ENCODE data around the gene OR13A1. TPM values are rescaled to one million over a fixed set of nuclear protein-coding genes. Genes with fewer than 3 reads are reported as not detected.
"Not testable (repeated sequence)": the region's sequence is repeated elsewhere in the genome, so short reads cannot be mapped to it uniquely, and the experiment has no call there.

Gene OR13A1
- total and polyA plus RNA-seq, 5 donors, result not detected

- Histone ChIP-seq H3K27me3 (ENCODE audit: control insufficient read depth, insufficient read depth) (no peaks in the 10 kb centered on the region), H3K4me1 (ENCODE audit: control insufficient read depth, insufficient read depth, low read length) (no peaks in the 10 kb centered on the region), H3K4me3 (ENCODE audit: low read length) (no peak overlapping the region), H3K9me3 (ENCODE audit: control insufficient read depth, low read length) (no peaks in the 10 kb centered on the region), H3K27ac (ENCODE audit: low read length) (no peak overlapping the region)
- ATAC-seq, result peak; percentile 94 to 97
- peak in 2 of 3 donors; percentile 23 to 55 for DNase-seq
- 10% methylated on average over 3 of the region's 3 CpGs for WGBS
- intact Hi-C loops (cut with DNase I), result no loop called here
These were observed 35.2 kb downstream of the OR13A1 start for GRCh38 chr10:45280113-45280760.

DNA sequence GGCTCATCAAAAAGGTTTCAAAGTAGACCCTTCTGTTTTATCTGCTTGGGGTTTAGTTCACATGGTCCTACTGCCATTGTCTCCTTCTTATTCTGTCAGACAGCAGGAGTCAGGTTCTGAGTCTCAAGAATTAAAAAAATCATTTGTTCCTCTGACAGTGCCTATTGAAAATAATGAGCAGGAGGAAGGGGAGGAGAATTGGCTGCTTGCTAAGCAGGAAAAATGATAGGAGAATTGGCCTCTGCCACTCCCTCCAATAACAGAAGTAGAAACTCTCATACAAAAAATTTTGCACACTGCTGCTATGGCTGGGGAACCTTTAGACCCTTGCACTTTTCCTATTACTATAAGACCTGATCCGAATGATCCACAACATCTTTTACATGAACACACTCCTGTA lies 35.7 kb downstream of the OR13A1 start:
- intact Hi-C loops (cut with DNase I), result no loop called here
- Histone ChIP-seq H3K9me3 (ENCODE audit: control insufficient read depth, low read length) (no peaks in the 10 kb centered on the region), H3K27me3 (ENCODE audit: control insufficient read depth, insufficient read depth) (no peaks in the 10 kb centered on the region), H3K4me1 (ENCODE audit: control insufficient read depth, insufficient read depth, low read length) (no peaks in the 10 kb centered on the region), H3K4me3 (ENCODE audit: low read length) (no peak overlapping the region), H3K27ac (ENCODE audit: low read length) (no peak overlapping the region)
- WGBS, result 36% methylated on average over 1 of the region's 1 CpG
- DNase-seq (no peak), ATAC-seq (peak; percentile 68 to 88)

- Histone ChIP-seq H3K27me3 (ENCODE audit: control insufficient read depth, insufficient read depth) (no peaks in the 10 kb centered on the region), H3K4me3 (ENCODE audit: low read length) (no peak overlapping the region), H3K27ac (ENCODE audit: low read length) (no peak overlapping the region), H3K9me3 (ENCODE audit: control insufficient read depth, low read length) (no peaks in the 10 kb centered on the region), H3K4me1 (ENCODE audit: control insufficient read depth, insufficient read depth, low read length) (no peaks in the 10 kb centered on the region)
- peak in 1 of 2 donors; percentile 49 for ATAC-seq
- intact Hi-C loops (cut with DNase I), result no loop called here
- no peak for DNase-seq
- WGBS, result 57% methylated on average over 6 of the region's 6 CpGs
These were observed 36.4 kb downstream of the OR13A1 start for GRCh38 chr10:45278860-45279498.

DNA sequence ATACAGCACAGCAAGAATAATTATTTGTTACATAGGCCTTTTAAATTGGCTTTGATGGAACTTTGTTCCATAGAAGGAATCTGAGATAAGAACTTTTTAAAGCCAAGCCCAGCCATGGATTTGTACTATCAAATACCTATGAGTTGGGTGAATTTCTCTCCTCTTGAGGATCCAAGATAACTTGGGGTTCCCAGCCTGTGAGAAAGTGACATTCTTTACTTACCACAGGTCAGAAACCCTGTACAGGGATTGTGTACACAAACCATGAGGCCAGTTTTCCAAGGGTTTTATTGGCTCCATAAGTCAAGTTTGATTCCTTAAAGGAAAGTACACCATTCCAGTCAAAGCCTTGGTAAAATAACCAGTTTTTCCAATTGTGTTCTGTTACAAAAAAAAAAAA lies 39.3 kb downstream of the OR13A1 start:
- intact Hi-C loops (cut with DNase I); H3K27ac ChIP-seq (ENCODE audit: low read length); DNase-seq; H3K9me3 ChIP-seq (ENCODE audit: control insufficient read depth, low read length); H3K4me3 ChIP-seq (ENCODE audit: low read length); H3K4me1 ChIP-seq (ENCODE audit: control insufficient read depth, insufficient read depth, low read length); H3K27me3 ChIP-seq (ENCODE audit: control insufficient read depth, insufficient read depth); ATAC-seq: not testable (repeated sequence)

DNA sequence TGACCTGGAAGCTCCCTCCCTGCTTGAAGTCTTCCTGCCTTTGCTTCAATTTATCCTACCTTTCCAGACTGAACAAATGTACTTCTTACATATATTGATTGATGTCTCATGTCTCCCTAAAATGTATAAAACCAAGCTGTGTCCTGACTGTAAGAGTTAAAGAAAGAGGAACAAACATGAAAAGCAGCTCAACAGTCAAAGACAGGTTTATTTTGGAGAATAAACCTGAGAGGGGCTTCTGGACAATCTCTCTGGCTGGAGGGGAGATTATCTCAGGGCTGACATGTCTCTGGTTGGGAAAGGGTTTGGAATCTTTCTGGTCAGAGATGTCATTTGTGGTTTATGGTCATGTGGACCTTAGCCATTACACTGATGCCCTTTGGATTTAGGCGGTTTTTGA lies 41.0 kb downstream of the OR13A1 start:
- no peaks in the 10 kb centered on the region for H3K4me1 ChIP-seq (ENCODE audit: control insufficient read depth, insufficient read depth, low read length)
- H3K27me3 ChIP-seq (ENCODE audit: control insufficient read depth, insufficient read depth), result no peaks in the 10 kb centered on the region
- no peak for DNase-seq
- no peak for ATAC-seq
- no peaks in the 10 kb centered on the region for H3K9me3 ChIP-seq (ENCODE audit: control insufficient read depth, low read length)
- intact Hi-C loops (cut with DNase I), result no loop called here
- 86% methylated on average over 1 of the region's 1 CpG for WGBS
- no peak overlapping the region for H3K4me3 ChIP-seq (ENCODE audit: low read length)
- H3K27ac ChIP-seq (ENCODE audit: low read length), result no peak overlapping the region

- ATAC-seq; H3K27me3 ChIP-seq (ENCODE audit: control insufficient read depth, insufficient read depth); H3K9me3 ChIP-seq (ENCODE audit: control insufficient read depth, low read length); H3K4me3 ChIP-seq (ENCODE audit: low read length); intact Hi-C loops (cut with DNase I); DNase-seq; H3K27ac ChIP-seq (ENCODE audit: low read length); H3K4me1 ChIP-seq (ENCODE audit: control insufficient read depth, insufficient read depth, low read length): not testable (repeated sequence)
- WGBS, result 75% methylated on average over 2 of the region's 2 CpGs
These were observed 47.6 kb downstream of the OR13A1 start for GRCh38 chr10:45267777-45268176.

- ATAC-seq (no peak), DNase-seq (no peak)
- 84% methylated on average over 4 of the region's 4 CpGs for whole genome bisulfite sequencing
- H3K9me3 ChIP-seq (ENCODE audit: control insufficient read depth, low read length), result no peaks in the 10 kb centered on the region
- H3K4me1 ChIP-seq (ENCODE audit: control insufficient read depth, insufficient read depth, low read length), result no peaks in the 10 kb centered on the region
- no peaks in the 10 kb centered on the region for H3K27me3 ChIP-seq (ENCODE audit: control insufficient read depth, insufficient read depth)
- intact Hi-C loops (cut with DNase I), result no loop called here
- no peak overlapping the region for H3K4me3 ChIP-seq (ENCODE audit: low read length)
- H3K27ac ChIP-seq (ENCODE audit: low read length), result no peak overlapping the region
These were observed 49.4 kb downstream of the OR13A1 start for GRCh38 chr10:45265996-45266395.

DNA sequence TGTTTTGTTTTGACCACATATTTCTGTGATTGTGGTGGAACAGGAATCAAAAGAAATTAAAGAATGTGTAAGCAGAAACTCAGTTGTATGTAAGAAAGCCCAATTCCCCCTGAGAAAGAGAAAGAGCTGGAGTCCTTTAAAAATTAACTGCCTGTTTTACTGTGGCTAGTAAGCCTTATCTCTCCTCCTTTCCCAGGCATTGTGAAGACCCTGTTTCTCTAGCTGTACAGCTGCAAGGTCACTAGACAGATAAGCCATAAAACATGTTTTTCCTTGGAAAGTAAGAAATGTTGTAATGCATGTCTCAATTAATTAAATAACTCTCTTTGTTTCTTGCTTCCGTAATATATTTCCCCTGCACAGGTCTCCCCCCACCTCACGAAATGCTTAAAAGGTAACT lies 53.5 kb downstream of the OR13A1 start:
- no peak overlapping the region for H3K27ac ChIP-seq (ENCODE audit: low read length)
- DNase-seq (no peak), ATAC-seq (no peak)
- 66% methylated on average over 2 of the region's 2 CpGs for WGBS
- H3K4me1 ChIP-seq (ENCODE audit: control insufficient read depth, insufficient read depth, low read length), result no peaks in the 10 kb centered on the region
- no peaks in the 10 kb centered on the region for H3K9me3 ChIP-seq (ENCODE audit: control insufficient read depth, low read length)
- H3K4me3 ChIP-seq (ENCODE audit: low read length), result no peak overlapping the region
- H3K27me3 ChIP-seq (ENCODE audit: control insufficient read depth, insufficient read depth), result no peaks in the 10 kb centered on the region
- intact Hi-C loops (cut with DNase I), result no loop called here

GRCh38 chr10:45261243-45261775 lies 54.1 kb downstream of the OR13A1 start:
- ATAC-seq (no peak), DNase-seq (no peak)
- Histone ChIP-seq H3K9me3 (ENCODE audit: control insufficient read depth, low read length) (no peaks in the 10 kb centered on the region), H3K4me1 (ENCODE audit: control insufficient read depth, insufficient read depth, low read length) (no peaks in the 10 kb centered on the region), H3K4me3 (ENCODE audit: low read length) (no peak overlapping the region), H3K27ac (ENCODE audit: low read length) (no peak overlapping the region), H3K27me3 (ENCODE audit: control insufficient read depth, insufficient read depth) (no peaks in the 10 kb centered on the region)
- intact Hi-C loops (cut with DNase I), result no loop called here
- 80% methylated on average over 3 of the region's 3 CpGs for WGBS

GRCh38 chr10:45260635-45261034 lies 54.8 kb downstream of the OR13A1 start:
- 44% methylated on average over 3 of the region's 3 CpGs for WGBS
- H3K27me3 ChIP-seq (ENCODE audit: control insufficient read depth, insufficient read depth); ATAC-seq; intact Hi-C loops (cut with DNase I); H3K4me1 ChIP-seq (ENCODE audit: control insufficient read depth, insufficient read depth, low read length); DNase-seq; H3K4me3 ChIP-seq (ENCODE audit: low read length); H3K27ac ChIP-seq (ENCODE audit: low read length); H3K9me3 ChIP-seq (ENCODE audit: control insufficient read depth, low read length): not testable (repeated sequence)

- not testable (repeated sequence) for H3K4me3 ChIP-seq (ENCODE audit: low read length); H3K4me1 ChIP-seq (ENCODE audit: control insufficient read depth, insufficient read depth, low read length); H3K9me3 ChIP-seq (ENCODE audit: control insufficient read depth, low read length); H3K27me3 ChIP-seq (ENCODE audit: control insufficient read depth, insufficient read depth); H3K27ac ChIP-seq (ENCODE audit: low read length); ATAC-seq
- 86% methylated on average over 38 of the region's 50 CpGs for WGBS
- intact Hi-C loops (cut with DNase I), result loop anchor here in 2 of 4 donors (10.0 kb wide), 2 partner anchors 195 to 415 kb away; partner anchors contain the start of gene ZFAND4 (in 1 of the 2)
- DNase-seq, result peak in 2 of 3 donors; percentile 30 to 48
These were observed 55.5 kb downstream of the OR13A1 start for GRCh38 chr10:45259786-45260495.

Measured in right cardiac atrium (tissue), 5 donors.